Cardiac fibroblast (primary cell): ENCODE data around the gene C2CD4B.

ENCODE experiments used
- DNase-seq, 2 donors: peaks; one replicate each; pipeline versions ENCODE4 v3.0.0 to v3.0.0-alpha.2; 2010; ENCODE audit warnings: low read depth in 2 of 2
- H3K4me3 ChIP-seq, 2 donors: replicated peaks in 1 of 2; 1 replicate in 1 of 2; 2 replicates in 1 of 2; pipeline ENCODE4 v1.5.1; 2011; ENCODE audit warnings: low read depth in 2 of 2, low read length in 2 of 2, mild to moderate bottlenecking in 2 of 2, moderate library complexity in 1 of 2
- CTCF ChIP-seq: IDR thresholded peaks from one replicate; pipeline ENCODE4 v1.5.1; 2011; ENCODE audit warnings: low read depth, mild to moderate bottlenecking, low read length, inconsistent platforms

Gene C2CD4B

DNA sequence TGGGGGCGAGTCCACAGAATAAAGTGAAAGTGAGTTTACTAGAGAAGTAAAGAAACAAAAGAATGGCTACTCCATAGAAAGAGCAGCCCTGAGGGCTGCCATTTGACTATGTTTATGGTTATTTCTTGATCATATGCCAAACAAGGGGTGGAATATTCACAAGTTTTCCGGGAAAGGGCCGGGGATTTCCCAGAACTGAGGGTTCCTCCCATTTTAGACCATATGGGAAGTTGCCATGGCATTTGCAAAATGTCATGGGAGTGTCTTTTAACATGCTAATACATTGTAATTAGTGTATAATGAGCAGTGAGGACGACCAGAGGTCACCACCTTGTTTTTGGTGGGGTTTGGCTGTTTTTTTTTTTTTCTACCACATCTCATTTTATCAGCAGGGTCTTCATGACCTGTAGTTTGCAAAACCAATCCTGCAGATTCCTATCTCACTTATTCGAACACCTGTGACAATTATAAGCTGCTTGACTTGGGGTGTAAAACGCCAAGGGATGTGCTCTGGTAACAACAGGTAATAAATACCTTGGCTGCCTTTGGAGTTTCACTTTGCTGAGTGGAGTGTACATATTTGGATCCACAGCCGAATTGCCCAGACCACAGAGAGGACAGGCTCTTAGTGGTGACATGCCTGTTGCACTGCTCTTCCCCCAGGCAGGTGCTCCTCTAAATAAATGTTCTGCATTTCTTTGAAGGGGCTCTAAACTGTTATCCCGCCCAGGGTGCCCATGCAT is 43.6 kb downstream of the C2CD4B start:
- no peak overlapping the region for H3K4me3 ChIP-seq
- TF ChIP-seq CTCF = no peak
- no peak for DNase-seq

DNA sequence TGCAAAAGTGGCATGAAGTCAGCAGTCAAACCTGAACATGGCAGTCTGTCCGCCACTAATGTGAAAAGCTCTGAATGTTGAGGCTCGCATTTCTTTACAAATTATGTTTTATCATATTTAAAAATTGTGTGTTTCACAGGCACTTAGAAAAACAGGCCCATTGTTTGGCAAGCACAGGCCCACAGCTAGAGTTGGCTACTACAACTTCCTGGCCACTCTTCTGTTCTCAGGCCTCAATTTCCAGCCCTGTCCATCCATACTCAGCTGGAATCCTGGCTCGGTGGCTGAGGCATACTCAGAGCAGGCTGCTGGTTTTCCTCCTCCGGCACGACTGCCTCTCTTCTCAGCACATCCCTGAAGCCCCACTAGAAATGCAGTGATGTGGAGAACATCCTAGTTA is 44.3 kb downstream of the C2CD4B start:
- no peak for DNase-seq
- no peak overlapping the region for H3K4me3 ChIP-seq
- TF ChIP-seq CTCF = no peak

GRCh38 chr15:62119874-62120273 is 45.2 kb downstream of the C2CD4B start:
- no peak overlapping the region for H3K4me3 ChIP-seq
- DNase-seq = no peak
- TF ChIP-seq CTCF = no peak

GRCh38 chr15:62119227-62119864 is 45.7 kb downstream of the C2CD4B start:
- TF ChIP-seq CTCF = no peak
- H3K4me3 ChIP-seq = peak overlapping the region; percentile 7 to 31
- DNase-seq = peak; percentile 94 to 98

DNA sequence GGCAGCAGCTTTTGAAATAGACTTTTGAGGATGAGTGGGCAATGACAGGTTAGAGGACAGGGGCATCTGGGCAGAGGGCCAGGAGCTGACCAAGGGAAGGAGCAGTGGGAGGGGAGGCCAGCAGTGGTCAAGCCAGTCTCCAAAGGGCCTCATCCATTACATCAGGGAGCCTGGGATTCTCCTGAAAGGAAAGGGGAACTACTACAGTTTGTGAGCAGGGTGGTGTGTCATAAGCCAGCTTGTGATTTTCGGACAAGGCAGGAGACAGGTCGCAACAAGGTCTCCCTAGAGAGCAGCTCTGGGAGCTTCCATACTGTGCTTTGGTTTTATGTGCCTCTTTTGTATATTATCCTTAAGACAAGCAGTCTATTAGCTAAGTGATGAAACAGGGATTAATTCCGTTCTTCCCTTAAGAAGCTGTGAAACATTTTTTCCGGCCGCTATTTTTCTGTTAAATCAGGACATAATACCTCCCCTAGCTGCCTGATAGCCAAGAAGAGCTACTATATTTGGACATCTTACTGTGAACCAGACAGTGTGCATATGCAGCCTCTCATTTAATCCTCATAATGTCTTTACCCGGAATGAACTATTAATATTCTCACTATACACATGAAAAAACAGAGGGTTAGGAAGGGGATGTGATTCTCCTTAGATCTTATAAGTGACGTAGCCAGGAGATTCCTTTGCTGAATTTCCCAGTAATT is 46.4 kb downstream of the C2CD4B start:
- no peak for TF ChIP-seq CTCF
- peak in 1 of 2 donors; percentile 47 for DNase-seq
- peak overlapping the region in 1 of 2 donors; percentile 31 for H3K4me3 ChIP-seq

DNA sequence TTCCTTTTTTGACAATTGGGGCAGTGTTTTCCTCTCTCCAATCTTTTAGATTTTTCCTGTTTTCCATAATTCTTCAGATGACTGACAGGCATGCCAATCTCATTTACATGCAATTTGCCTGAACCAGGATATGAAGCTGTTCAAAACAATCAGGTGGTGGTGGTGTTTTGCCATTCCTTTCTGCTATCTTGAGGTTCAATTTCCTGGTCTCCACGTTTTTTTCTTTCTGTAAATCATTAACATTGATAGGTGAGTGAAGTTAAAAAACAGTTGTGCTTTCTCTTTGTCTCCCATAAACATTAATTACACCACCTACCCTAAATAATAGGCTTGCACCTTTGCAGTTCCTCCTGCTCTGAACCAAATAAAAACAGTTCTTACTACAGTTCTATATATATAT is 49.2 kb downstream of the C2CD4B start:
- TF ChIP-seq CTCF = no peak
- no peak overlapping the region for H3K4me3 ChIP-seq
- DNase-seq = no peak
